ENCODE data around the gene PPP1R12C.

GRCh38 chr19:55077106-55077505 lies 40.3 kb downstream of the PPP1R12C start:
- no peak for TF ChIP-seq EZH2 (IDR thresholded peaks at IDR 0.05; ENCODE audit: low read depth)
- TF ChIP-seq, protein P1, sequence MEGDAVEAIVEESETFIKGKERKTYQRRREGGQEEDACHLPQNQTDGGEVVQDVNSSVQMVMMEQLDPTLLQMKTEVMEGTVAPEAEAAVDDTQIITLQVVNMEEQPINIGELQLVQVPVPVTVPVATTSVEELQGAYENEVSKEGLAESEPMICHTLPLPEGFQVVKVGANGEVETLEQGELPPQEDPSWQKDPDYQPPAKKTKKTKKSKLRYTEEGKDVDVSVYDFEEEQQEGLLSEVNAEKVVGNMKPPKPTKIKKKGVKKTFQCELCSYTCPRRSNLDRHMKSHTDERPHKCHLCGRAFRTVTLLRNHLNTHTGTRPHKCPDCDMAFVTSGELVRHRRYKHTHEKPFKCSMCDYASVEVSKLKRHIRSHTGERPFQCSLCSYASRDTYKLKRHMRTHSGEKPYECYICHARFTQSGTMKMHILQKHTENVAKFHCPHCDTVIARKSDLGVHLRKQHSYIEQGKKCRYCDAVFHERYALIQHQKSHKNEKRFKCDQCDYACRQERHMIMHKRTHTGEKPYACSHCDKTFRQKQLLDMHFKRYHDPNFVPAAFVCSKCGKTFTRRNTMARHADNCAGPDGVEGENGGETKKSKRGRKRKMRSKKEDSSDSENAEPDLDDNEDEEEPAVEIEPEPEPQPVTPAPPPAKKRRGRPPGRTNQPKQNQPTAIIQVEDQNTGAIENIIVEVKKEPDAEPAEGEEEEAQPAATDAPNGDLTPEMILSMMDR (conservative IDR thresholded peaks at IDR 0.05): no peak

Measured in PC-9 (cell line).